ENCODE measurements around the gene CBLB. TPM values are rescaled to one million over a fixed set of nuclear protein-coding genes. Genes with fewer than 3 reads are reported as not detected.

CBLB gene
- total and polyA plus RNA-seq, 7 donors: 4.2 to 18.2 (median 12.1) TPM

DNA sequence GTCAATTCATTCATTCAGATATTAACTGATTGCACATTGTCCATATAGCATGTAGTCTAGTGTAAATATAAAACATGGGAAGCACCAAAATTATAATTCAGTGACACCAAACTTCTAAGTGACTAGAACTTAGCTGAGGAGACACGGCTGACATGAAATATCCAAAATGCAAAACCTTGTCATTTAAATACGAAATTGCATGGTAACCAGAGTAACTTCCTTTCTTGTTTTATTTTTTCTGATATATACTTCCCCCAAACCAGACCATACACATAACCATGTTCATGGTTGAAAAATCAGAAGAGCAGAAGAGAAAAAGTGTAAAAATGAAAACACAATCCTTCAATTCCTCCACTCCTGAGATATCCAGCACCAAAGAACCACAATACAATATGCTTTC, 38.0 kb downstream of the CBLB start:
- Histone ChIP-seq H3K4me3 (no peak overlapping the region), H3K27ac (no peak overlapping the region), H3K36me3 (ENCODE audit: insufficient read depth in 1 of 2, low read depth in 1 of 2) (no peaks in the 10 kb centered on the region), H3K27me3 (ENCODE audit: insufficient read depth in 3 of 3, low read length in 2 of 3) (no peaks in the 10 kb centered on the region), H3K9me3 (no peaks in the 10 kb centered on the region), H3K4me1 (peaks cover 40% of the 10 kb centered on the region)
- DNase-seq: no peak
- no peak for ATAC-seq
- intact Hi-C loops (cut with DNase I): no loop called here
- TF ChIP-seq, protein P1, sequence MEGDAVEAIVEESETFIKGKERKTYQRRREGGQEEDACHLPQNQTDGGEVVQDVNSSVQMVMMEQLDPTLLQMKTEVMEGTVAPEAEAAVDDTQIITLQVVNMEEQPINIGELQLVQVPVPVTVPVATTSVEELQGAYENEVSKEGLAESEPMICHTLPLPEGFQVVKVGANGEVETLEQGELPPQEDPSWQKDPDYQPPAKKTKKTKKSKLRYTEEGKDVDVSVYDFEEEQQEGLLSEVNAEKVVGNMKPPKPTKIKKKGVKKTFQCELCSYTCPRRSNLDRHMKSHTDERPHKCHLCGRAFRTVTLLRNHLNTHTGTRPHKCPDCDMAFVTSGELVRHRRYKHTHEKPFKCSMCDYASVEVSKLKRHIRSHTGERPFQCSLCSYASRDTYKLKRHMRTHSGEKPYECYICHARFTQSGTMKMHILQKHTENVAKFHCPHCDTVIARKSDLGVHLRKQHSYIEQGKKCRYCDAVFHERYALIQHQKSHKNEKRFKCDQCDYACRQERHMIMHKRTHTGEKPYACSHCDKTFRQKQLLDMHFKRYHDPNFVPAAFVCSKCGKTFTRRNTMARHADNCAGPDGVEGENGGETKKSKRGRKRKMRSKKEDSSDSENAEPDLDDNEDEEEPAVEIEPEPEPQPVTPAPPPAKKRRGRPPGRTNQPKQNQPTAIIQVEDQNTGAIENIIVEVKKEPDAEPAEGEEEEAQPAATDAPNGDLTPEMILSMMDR (IDR thresholded peaks at IDR 0.05): no peak
- WGBS, 3 donors: 96 to 99% (median 97%) methylated on average over 2 of the region's 2 CpGs

GRCh38 chr3:105829871-105830622, 38.8 kb downstream of the CBLB start:
- H3K27ac ChIP-seq: no peak overlapping the region
- ATAC-seq: peak in 1 of 4 donors; percentile 54
- no peaks in the 10 kb centered on the region for H3K36me3 ChIP-seq (ENCODE audit: insufficient read depth in 1 of 2, low read depth in 1 of 2)
- H3K9me3 ChIP-seq: no peaks in the 10 kb centered on the region
- 20 to 38% (median 34%) methylated on average over 4 of the region's 4 CpGs for WGBS, 3 donors
- no peaks in the 10 kb centered on the region for H3K27me3 ChIP-seq (ENCODE audit: insufficient read depth in 3 of 3, low read length in 2 of 3)
- intact Hi-C loops (cut with DNase I): no loop called here
- no peak for DNase-seq
- TF ChIP-seq, protein P1 (IDR thresholded peaks at IDR 0.05): no peak
- no peak overlapping the region for H3K4me3 ChIP-seq
- H3K4me1 ChIP-seq: peaks cover 36% of the 10 kb centered on the region

DNA sequence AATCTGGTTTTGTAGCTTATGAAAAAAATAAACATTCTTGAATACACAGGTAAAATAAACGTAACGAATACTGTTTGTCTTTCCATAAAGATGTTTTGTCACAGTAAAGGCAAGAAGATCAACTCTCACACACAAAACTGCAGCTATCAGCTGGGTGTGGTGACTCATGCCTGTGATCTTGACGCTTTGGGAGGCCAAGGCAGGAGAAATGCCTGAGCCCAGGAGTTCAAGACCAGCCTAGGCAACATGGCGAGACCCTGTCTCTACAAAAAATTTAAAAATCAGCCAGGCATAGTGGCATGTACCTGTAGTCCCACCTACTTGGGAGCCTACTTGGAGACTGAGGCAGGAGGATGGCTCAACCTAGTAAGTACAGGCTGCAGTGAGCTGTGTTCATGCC, 39.6 kb downstream of the CBLB start:
- TF ChIP-seq, protein P1 (IDR thresholded peaks at IDR 0.05): no peak
- intact Hi-C loops (cut with DNase I): no loop called here
- no peak for ATAC-seq
- Histone ChIP-seq H3K4me1 (peaks cover 33% of the 10 kb centered on the region), H3K4me3 (no peak overlapping the region), H3K27me3 (ENCODE audit: insufficient read depth in 3 of 3, low read length in 2 of 3) (no peaks in the 10 kb centered on the region), H3K27ac (no peak overlapping the region), H3K9me3 (no peaks in the 10 kb centered on the region), H3K36me3 (ENCODE audit: insufficient read depth in 1 of 2, low read depth in 1 of 2) (no peaks in the 10 kb centered on the region)
- WGBS, 3 donors: 93 to 97% (median 95%) methylated on average over 4 of the region's 4 CpGs
- no peak for DNase-seq

DNA sequence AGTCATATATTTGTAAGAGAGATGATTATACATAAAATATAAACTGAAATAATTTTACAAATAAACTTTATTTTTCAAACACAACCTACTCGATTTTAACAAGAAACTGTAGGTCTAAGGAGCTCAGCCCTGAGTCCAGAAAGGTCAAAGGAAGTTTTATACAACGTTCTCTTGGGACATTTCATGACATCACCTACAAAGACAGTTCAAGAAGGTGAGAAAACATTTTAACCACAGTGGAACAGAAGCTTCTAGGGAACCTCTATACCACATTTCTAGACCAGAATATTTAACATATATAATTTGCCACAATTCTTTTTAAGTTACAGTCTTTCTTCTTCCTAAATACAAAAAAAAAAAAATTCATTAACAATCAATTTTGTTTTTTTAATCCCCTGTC, 40.1 kb downstream of the CBLB start:
- Histone ChIP-seq H3K36me3 (ENCODE audit: insufficient read depth in 1 of 2, low read depth in 1 of 2) (no peaks in the 10 kb centered on the region), H3K4me1 (peaks cover 38% of the 10 kb centered on the region), H3K27ac (no peak overlapping the region), H3K27me3 (ENCODE audit: insufficient read depth in 3 of 3, low read length in 2 of 3) (no peaks in the 10 kb centered on the region), H3K9me3 (no peaks in the 10 kb centered on the region), H3K4me3 (no peak overlapping the region)
- WGBS, 3 donors: 52 to 78% (median 62%) methylated on average over 2 of the region's 2 CpGs
- intact Hi-C loops (cut with DNase I): no loop called here
- no peak for ATAC-seq
- TF ChIP-seq, protein P1 (IDR thresholded peaks at IDR 0.05): no peak
- DNase-seq: no peak

GRCh38 chr3:105827959-105828358, 40.9 kb downstream of the CBLB start:
- Histone ChIP-seq H3K4me3 (no peak overlapping the region), H3K9me3 (no peaks in the 10 kb centered on the region), H3K27me3 (ENCODE audit: insufficient read depth in 3 of 3, low read length in 2 of 3) (no peaks in the 10 kb centered on the region), H3K36me3 (ENCODE audit: insufficient read depth in 1 of 2, low read depth in 1 of 2) (no peaks in the 10 kb centered on the region), H3K4me1 (peaks cover 46% of the 10 kb centered on the region), H3K27ac (no peak overlapping the region)
- 91 to 96% (median 91%) methylated on average over 2 of the region's 2 CpGs for WGBS, 3 donors
- intact Hi-C loops (cut with DNase I): no loop called here
- TF ChIP-seq, protein P1 (IDR thresholded peaks at IDR 0.05): peak; percentile 28
- DNase-seq (peak in 1 of 2 donors; percentile 40), ATAC-seq (peak; percentile 66 to 84 (median 74))

All from psoas muscle (tissue), 8 donors.